Panc1 (cell line): ENCODE measurements around the gene ENAH.

Source experiments
- SIN3A ChIP-seq: IDR thresholded peaks from 2 replicates; pipeline ENCODE4 v1.6.1; 2012; ENCODE audit warnings: low read depth, mild to moderate bottlenecking, low read length, moderate library complexity, borderline replicate concordance; ENCODE audit not compliant: insufficient read depth
- TF ChIP-seq, protein P1 (sequence below), 2 experiments: IDR thresholded peaks; 2 replicates each; pipeline ENCODE4 v1.6.1; 2011 to 2012; ENCODE audit warnings: low read depth in 2 of 2, control low read depth in 1 of 2, low read length in 1 of 2, mild to moderate bottlenecking in 1 of 2, moderate library complexity in 1 of 2; ENCODE audit not compliant: insufficient read depth in 1 of 2
- TF ChIP-seq, protein P2 (sequence below): fragments of 450-650 bp; IDR thresholded peaks from 2 replicates; pipeline ENCODE4 v1.5.1; 2017; ENCODE audit warnings: mild to moderate bottlenecking

DNA sequence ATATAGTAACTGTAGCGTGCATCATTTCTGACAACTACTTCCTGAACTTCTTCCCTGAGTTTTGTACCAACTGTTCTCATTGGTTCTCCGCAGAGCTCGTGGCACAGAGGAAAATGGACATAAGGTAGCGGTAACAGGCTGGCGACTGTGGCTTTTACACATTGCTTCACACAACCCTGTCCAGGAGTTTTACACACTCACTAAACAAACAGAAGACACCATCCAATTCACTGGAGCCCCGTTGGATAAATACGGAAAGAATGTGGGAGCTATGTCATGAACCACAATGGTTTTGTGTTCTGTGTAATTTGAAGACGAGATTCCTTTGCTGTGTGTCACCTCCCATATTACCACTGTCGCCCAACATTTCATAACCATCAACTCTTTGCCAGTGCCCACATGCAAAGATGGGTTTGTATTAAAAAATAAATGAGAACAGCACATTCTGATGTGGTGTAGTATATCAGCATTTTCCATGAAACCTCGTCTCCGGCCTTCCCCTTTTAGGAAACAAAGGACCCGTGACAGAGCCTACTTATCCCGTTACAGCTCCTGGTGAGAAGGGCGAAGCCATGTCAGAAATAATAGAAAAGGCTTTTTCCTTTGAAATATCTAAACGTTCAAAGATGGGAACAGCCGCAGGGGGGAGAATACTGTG, 47.4 kb upstream of the ENAH start:
- TF ChIP-seq, protein P1, sequence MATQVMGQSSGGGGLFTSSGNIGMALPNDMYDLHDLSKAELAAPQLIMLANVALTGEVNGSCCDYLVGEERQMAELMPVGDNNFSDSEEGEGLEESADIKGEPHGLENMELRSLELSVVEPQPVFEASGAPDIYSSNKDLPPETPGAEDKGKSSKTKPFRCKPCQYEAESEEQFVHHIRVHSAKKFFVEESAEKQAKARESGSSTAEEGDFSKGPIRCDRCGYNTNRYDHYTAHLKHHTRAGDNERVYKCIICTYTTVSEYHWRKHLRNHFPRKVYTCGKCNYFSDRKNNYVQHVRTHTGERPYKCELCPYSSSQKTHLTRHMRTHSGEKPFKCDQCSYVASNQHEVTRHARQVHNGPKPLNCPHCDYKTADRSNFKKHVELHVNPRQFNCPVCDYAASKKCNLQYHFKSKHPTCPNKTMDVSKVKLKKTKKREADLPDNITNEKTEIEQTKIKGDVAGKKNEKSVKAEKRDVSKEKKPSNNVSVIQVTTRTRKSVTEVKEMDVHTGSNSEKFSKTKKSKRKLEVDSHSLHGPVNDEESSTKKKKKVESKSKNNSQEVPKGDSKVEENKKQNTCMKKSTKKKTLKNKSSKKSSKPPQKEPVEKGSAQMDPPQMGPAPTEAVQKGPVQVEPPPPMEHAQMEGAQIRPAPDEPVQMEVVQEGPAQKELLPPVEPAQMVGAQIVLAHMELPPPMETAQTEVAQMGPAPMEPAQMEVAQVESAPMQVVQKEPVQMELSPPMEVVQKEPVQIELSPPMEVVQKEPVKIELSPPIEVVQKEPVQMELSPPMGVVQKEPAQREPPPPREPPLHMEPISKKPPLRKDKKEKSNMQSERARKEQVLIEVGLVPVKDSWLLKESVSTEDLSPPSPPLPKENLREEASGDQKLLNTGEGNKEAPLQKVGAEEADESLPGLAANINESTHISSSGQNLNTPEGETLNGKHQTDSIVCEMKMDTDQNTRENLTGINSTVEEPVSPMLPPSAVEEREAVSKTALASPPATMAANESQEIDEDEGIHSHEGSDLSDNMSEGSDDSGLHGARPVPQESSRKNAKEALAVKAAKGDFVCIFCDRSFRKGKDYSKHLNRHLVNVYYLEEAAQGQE (IDR thresholded peaks at IDR 0.05; ENCODE audit: insufficient read depth in 1 of 2, low read depth in 2 of 2, low read length in 1 of 2), result no peak
- TF ChIP-seq, protein P2, sequence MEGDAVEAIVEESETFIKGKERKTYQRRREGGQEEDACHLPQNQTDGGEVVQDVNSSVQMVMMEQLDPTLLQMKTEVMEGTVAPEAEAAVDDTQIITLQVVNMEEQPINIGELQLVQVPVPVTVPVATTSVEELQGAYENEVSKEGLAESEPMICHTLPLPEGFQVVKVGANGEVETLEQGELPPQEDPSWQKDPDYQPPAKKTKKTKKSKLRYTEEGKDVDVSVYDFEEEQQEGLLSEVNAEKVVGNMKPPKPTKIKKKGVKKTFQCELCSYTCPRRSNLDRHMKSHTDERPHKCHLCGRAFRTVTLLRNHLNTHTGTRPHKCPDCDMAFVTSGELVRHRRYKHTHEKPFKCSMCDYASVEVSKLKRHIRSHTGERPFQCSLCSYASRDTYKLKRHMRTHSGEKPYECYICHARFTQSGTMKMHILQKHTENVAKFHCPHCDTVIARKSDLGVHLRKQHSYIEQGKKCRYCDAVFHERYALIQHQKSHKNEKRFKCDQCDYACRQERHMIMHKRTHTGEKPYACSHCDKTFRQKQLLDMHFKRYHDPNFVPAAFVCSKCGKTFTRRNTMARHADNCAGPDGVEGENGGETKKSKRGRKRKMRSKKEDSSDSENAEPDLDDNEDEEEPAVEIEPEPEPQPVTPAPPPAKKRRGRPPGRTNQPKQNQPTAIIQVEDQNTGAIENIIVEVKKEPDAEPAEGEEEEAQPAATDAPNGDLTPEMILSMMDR, result no peak
- no peak for TF ChIP-seq SIN3A
